Upper lobe of left lung (tissue), 6 donors: ENCODE results near the gene PCCA. TPM values are rescaled to one million over a fixed set of nuclear protein-coding genes. Genes with fewer than 3 reads are reported as not detected.

Source experiments
- ATAC-seq, 2 donors: fragments of 200-7000 bp; cut with Tn5 transposase; one replicate each; pipeline ENCODE4 v1.9.1; 2022; ENCODE audit warnings: mild to moderate bottlenecking in 2 of 2, moderate library complexity in 2 of 2; ENCODE audit not compliant: low FRiP score in 2 of 2
- DNase-seq, 2 donors: peaks; one replicate each; pipeline ENCODE4 v3.0.0-alpha.2; 2019 to 2020
- H3K27ac ChIP-seq, 4 donors: fragments of 200-600 bp; sonication (generic); one replicate each; pipeline ENCODE4 v1.5.1; 2016 to 2019
- H3K27me3 ChIP-seq, 4 donors: fragments of 200-600 bp; sonication (generic); one replicate each; pipeline ENCODE4 v1.5.1; 2017 to 2019
- H3K36me3 ChIP-seq, 4 donors: fragments of 200-600 bp; sonication (generic); one replicate each; pipeline ENCODE4 v1.5.1; 2016 to 2019
- H3K4me1 ChIP-seq, 4 donors: fragments of 200-600 bp; sonication (generic); one replicate each; pipeline ENCODE4 v1.5.1; 2018 to 2019
- H3K4me3 ChIP-seq, 4 donors: fragments of 200-600 bp; sonication (generic); one replicate each; pipeline ENCODE4 v1.5.1; 2017 to 2019; ENCODE audit warnings: mild to moderate bottlenecking in 2 of 4, moderate library complexity in 1 of 4
- H3K9me3 ChIP-seq, 4 donors: fragments of 200-600 bp; sonication (generic); one replicate each; pipeline ENCODE4 v1.5.1; 2018 to 2019
- EP300 ChIP-seq, 4 donors: sonication (generic); formaldehyde crosslinking; IDR thresholded peaks; one replicate each; pipeline ENCODE4 v1.5.1; 2017; ENCODE audit warnings: antibody characterized with exemption in 4 of 4, control low read depth in 2 of 4
- POLR2A ChIP-seq, 4 donors: fragments of 450-650 bp; IDR thresholded peaks; one replicate each; pipeline ENCODE4 v1.5.1; 2016 to 2017; ENCODE audit warnings: antibody characterized with exemption in 4 of 4, mild to moderate bottlenecking in 2 of 4
- POLR2AphosphoS5 ChIP-seq, 2 donors: sonication (generic); formaldehyde crosslinking; IDR thresholded peaks; one replicate each; pipeline ENCODE4 v1.5.1; 2017; ENCODE audit warnings: antibody characterized with exemption in 2 of 2
- WGBS, 2 donors: methylation state at CpG; one replicate each; pipeline ENCODE4 v1.1.5; 2017 to 2018; 5-methylcytosine and 5-hydroxymethylcytosine counted together
- total RNA-seq, 6 donors: library from RNA; depleted of rRNA in 4 of 6; stranded (reverse); fragments of >200 nt in 4 of 6; gene quantifications; one replicate each; pipeline versions ENCODE4 v1.1.0 to v1.2.1, GENCODE V29; 2016 to 2021
- TF ChIP-seq, protein P1 (sequence below), 6 experiments: fragments of 450-650 bp in 4 of 6; fragments of 200-600 bp in 2 of 6; sonication (generic) in 2 of 6; IDR thresholded peaks; one replicate each; pipeline ENCODE4 v1.5.1; 2016 to 2019; ENCODE audit warnings: antibody characterized with exemption in 6 of 6
- donor health status: DM: no; HTN: no; CAD: no; lungs with moderate emphysema.
- donor health status: DM: no; HTN: yes; CAD: no; lungs with severe emphysema.

The PCCA gene
- total RNA-seq, 6 donors from 2014 or later, result 23.1 to 43.4 (median 30.0) TPM

DNA sequence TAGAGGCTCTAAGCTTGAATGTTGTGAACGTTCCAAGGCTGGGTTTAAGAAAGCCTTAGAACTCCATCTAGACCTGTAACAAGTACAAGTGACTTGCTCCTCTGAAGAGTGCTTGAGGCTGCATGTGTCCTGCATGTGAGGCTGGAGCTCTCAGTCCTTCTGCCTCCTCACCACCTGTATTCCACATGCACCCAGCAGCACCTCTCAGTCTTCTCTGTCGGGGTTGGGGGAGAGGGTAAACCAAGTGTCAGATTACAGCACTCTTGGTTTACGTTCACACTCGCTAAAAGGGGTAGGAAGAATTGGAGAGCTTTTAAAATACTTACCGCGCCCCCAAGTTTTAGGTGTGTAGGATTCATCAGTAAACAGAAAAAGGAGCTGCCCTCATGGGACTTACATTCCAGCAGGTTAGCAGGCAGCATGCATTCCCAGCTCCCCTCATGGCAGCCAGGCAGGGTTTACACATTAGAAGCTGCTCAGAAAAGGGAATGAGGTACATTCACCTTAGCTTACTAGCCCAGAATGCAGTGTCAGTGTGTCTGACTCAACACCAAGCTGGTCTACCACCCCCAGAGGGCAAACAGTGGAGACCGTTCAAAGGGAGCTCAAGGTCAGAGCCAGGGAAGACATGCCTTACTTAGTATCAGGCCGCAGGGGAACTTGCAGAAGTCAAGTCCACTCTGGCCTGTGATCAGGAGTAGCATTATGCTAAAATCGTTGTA is 248.1 kb downstream of the PCCA start:
- TF ChIP-seq POLR2A (IDR thresholded peaks at IDR 0.05), result no peak
- TF ChIP-seq POLR2AphosphoS5 (IDR thresholded peaks at IDR 0.05), result no peak
- no peak for TF ChIP-seq EP300 (IDR thresholded peaks at IDR 0.05)
- TF ChIP-seq, protein P1, sequence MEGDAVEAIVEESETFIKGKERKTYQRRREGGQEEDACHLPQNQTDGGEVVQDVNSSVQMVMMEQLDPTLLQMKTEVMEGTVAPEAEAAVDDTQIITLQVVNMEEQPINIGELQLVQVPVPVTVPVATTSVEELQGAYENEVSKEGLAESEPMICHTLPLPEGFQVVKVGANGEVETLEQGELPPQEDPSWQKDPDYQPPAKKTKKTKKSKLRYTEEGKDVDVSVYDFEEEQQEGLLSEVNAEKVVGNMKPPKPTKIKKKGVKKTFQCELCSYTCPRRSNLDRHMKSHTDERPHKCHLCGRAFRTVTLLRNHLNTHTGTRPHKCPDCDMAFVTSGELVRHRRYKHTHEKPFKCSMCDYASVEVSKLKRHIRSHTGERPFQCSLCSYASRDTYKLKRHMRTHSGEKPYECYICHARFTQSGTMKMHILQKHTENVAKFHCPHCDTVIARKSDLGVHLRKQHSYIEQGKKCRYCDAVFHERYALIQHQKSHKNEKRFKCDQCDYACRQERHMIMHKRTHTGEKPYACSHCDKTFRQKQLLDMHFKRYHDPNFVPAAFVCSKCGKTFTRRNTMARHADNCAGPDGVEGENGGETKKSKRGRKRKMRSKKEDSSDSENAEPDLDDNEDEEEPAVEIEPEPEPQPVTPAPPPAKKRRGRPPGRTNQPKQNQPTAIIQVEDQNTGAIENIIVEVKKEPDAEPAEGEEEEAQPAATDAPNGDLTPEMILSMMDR (IDR thresholded peaks at IDR 0.05), result no peak
- ATAC-seq (no peak), DNase-seq (no peak)
- Histone ChIP-seq H3K4me1 (no peaks in the 10 kb centered on the region), H3K36me3 (peaks cover 0 to 7% (median 1%) of the 10 kb centered on the region in 4 donors), H3K27me3 (no peaks in the 10 kb centered on the region), H3K27ac (no peak overlapping the region), H3K4me3 (no peak overlapping the region), H3K9me3 (no peaks in the 10 kb centered on the region)
- 90 to 93% methylated on average over 9 of the region's 9 CpGs for WGBS, 2 donors

DNA sequence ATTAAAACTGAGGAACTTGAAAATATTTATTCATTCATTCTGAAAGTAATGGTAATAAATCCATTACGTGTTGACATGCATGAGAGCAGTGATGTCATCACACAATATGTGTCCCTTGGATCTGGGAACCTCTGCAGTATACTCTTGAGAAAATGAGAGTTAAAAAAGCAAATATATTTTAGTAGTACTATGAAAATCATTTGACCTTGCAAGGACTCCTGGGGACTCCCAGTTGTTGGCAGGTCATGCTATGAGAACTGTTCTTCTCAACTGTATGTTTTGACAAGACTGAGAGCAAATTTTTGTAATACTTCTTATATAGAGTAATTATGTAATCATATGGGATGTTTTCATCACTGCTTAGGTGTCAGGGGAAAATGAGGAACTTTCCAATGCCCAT is 249.4 kb downstream of the PCCA start:
- ATAC-seq, result no peak
- H3K36me3 ChIP-seq, result peaks cover 0 to 12% (median 6%) of the 10 kb centered on the region in 4 donors
- no peaks in the 10 kb centered on the region for H3K27me3 ChIP-seq

DNA sequence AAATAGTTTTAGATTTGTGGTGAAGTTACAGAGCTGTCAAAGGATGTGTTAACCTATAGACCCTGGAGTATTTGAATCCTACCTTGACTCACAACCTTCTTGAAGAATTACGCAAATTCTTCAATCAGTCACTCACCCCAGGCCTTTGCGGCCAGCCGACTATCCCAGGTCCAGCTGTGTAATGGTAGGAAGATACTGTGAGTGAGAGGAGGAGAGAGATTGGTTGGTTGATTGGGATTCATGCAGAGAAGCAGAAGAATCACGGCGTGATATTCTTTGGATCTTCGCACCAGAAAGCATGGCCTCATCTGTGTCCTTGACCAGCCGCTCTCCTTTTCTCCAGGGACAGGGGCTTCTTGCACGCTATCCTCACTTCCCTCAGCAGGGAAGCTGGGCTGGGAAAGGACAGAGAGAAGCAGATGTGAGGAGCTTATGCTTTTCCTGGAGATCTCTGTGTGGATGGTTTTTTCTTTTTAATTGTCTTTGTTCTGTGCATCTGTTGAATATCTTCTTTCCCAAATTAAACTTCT is 250.6 kb downstream of the PCCA start:
- Histone ChIP-seq H3K36me3 (peaks cover 0 to 12% (median 5%) of the 10 kb centered on the region in 4 donors), H3K4me1 (no peaks in the 10 kb centered on the region), H3K27ac (no peak overlapping the region), H3K27me3 (no peaks in the 10 kb centered on the region), H3K9me3 (no peaks in the 10 kb centered on the region), H3K4me3 (no peak overlapping the region)
- ATAC-seq (no peak), DNase-seq (no peak)
- WGBS, 2 donors, result 92 to 95% methylated on average over 8 of the region's 8 CpGs
- TF ChIP-seq POLR2AphosphoS5 (IDR thresholded peaks at IDR 0.05) (no peak), EP300 (IDR thresholded peaks at IDR 0.05) (no peak), POLR2A (IDR thresholded peaks at IDR 0.05) (no peak)
- TF ChIP-seq, protein P1 (IDR thresholded peaks at IDR 0.05), result no peak

More for the DNA sequence above, 249.4 kb downstream of the PCCA start:
- no peak overlapping the region for H3K27ac ChIP-seq
- H3K9me3 ChIP-seq, result no peaks in the 10 kb centered on the region
- no peaks in the 10 kb centered on the region for H3K4me1 ChIP-seq
- no peak for DNase-seq
- 82 to 97% methylated on average over 1 of the region's 1 CpG for WGBS, 2 donors
- no peak overlapping the region for H3K4me3 ChIP-seq
- TF ChIP-seq, protein P1 (IDR thresholded peaks at IDR 0.05), result no peak
- no peak for TF ChIP-seq POLR2A (IDR thresholded peaks at IDR 0.05)
- TF ChIP-seq POLR2AphosphoS5 (IDR thresholded peaks at IDR 0.05), result no peak
- no peak for TF ChIP-seq EP300 (IDR thresholded peaks at IDR 0.05)

DNA sequence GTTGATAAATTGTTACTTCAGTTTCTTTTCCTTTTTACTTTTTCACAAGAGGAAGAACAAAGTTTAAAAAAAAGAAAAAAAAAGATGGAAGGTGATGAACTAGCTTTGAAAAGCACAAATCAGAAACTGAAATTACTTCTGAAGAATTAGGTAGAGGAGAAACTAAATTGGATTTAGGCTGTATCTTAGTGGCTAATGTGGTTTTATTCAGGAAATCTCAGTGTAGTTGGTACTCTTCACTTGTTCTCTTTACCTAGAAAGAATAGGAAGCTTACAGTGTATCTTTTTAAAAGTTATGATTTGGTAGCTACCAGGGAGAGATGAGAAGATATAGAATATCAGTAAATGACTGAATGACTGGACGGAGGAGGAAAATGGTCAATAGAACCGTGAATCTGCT is 252.0 kb downstream of the PCCA start:
- no peak for DNase-seq
- Histone ChIP-seq H3K4me3 (no peak overlapping the region), H3K9me3 (no peaks in the 10 kb centered on the region), H3K27ac (no peak overlapping the region), H3K27me3 (no peaks in the 10 kb centered on the region), H3K36me3 (peaks cover 0 to 12% (median 5%) of the 10 kb centered on the region in 4 donors), H3K4me1 (no peaks in the 10 kb centered on the region)
- ATAC-seq, result no peak
- WGBS, 2 donors, result 81 to 94% methylated on average over 2 of the region's 2 CpGs
- TF ChIP-seq, protein P1 (IDR thresholded peaks at IDR 0.05), result no peak
- TF ChIP-seq EP300 (IDR thresholded peaks at IDR 0.05) (no peak), POLR2AphosphoS5 (IDR thresholded peaks at IDR 0.05) (no peak), POLR2A (IDR thresholded peaks at IDR 0.05) (no peak)
